GM19395 (cell line): ENCODE results near the gene MYO1E.
"Not testable (repeated sequence)": the region's sequence is repeated elsewhere in the genome, so short reads cannot be mapped to it uniquely, and the experiment has no call there.

Source experiments
- ATAC-seq: cut with Tn5 transposase; IDR thresholded peaks from one replicate; pipeline ENCODE4 v1.9.1; 2021; ENCODE audit warnings: mild to moderate bottlenecking, moderate library complexity; ENCODE audit not compliant: unreplicated experiment

MYO1E gene

GRCh38 chr15:59352189-59352588, 20.5 kb downstream of the MYO1E start:
- ATAC-seq, result no peak

- ATAC-seq, result no peak
These were observed 22.3 kb downstream of the MYO1E start for GRCh38 chr15:59350421-59350732.

- ATAC-seq, result no peak
These were observed 22.8 kb downstream of the MYO1E start for GRCh38 chr15:59349680-59350420.

- no peak for ATAC-seq
These were observed 24.8 kb downstream of the MYO1E start for GRCh38 chr15:59347915-59348314.

GRCh38 chr15:59346951-59347350, 25.7 kb downstream of the MYO1E start:
- no peak for ATAC-seq

GRCh38 chr15:59345326-59345725, 27.3 kb downstream of the MYO1E start:
- ATAC-seq, result no peak

- no peak for ATAC-seq
These were observed 28.4 kb downstream of the MYO1E start for GRCh38 chr15:59344311-59344710.

- ATAC-seq, result no peak
These were observed 32.3 kb downstream of the MYO1E start for GRCh38 chr15:59340325-59340724.

GRCh38 chr15:59339252-59339672, 33.4 kb downstream of the MYO1E start:
- ATAC-seq, result no peak

GRCh38 chr15:59338414-59338813, 34.3 kb downstream of the MYO1E start:
- no peak for ATAC-seq

- not testable (repeated sequence) for ATAC-seq
These were observed 35.9 kb downstream of the MYO1E start for GRCh38 chr15:59336725-59337124.

GRCh38 chr15:59335207-59335786, 37.4 kb downstream of the MYO1E start:
- no peak for ATAC-seq

- no peak for ATAC-seq
These were observed 38.6 kb downstream of the MYO1E start for GRCh38 chr15:59334076-59334415.

GRCh38 chr15:59333401-59334075, 39.1 kb downstream of the MYO1E start:
- ATAC-seq, result no peak

- ATAC-seq, result no peak
These were observed 40.7 kb downstream of the MYO1E start for GRCh38 chr15:59332009-59332408.

GRCh38 chr15:59330649-59331048, 42.0 kb downstream of the MYO1E start:
- no peak for ATAC-seq

GRCh38 chr15:59329570-59330350, 42.9 kb downstream of the MYO1E start:
- ATAC-seq, result no peak

- ATAC-seq, result no peak
These were observed 43.6 kb downstream of the MYO1E start for GRCh38 chr15:59329091-59329490.

- ATAC-seq, result peak; percentile 48
These were observed 44.7 kb downstream of the MYO1E start for GRCh38 chr15:59327942-59328341.

GRCh38 chr15:59326856-59327255, 45.8 kb downstream of the MYO1E start:
- no peak for ATAC-seq

- peak; percentile 56 for ATAC-seq
These were observed 50.5 kb downstream of the MYO1E start for GRCh38 chr15:59322056-59322759.
